Sigmoid colon (tissue), 7 donors: ENCODE results near the gene CNST. TPM values are rescaled to one million over a fixed set of nuclear protein-coding genes. Genes with fewer than 3 reads are reported as not detected.
A peak's percentile ranks its signal among the peaks of the same experiment; 100 is the strongest.

Source experiments
- DNase-seq: peaks from one replicate; pipeline ENCODE4 v3.0.0-alpha.2; 2019
- H3K27ac ChIP-seq, 4 donors: fragments of 200-600 bp; sonication (generic); one replicate each; pipeline ENCODE4 v1.5.1; 2016 to 2019; ENCODE audit warnings: mild to moderate bottlenecking in 1 of 4
- H3K27me3 ChIP-seq, 3 donors: fragments of 200-600 bp; sonication (generic); one replicate each; pipeline ENCODE4 v1.5.1; 2019; ENCODE audit warnings: mild to moderate bottlenecking in 1 of 3
- H3K36me3 ChIP-seq, 4 donors: fragments of 200-600 bp; sonication (generic); one replicate each; pipeline ENCODE4 v1.5.1; 2016 to 2019
- H3K4me1 ChIP-seq, 4 donors: fragments of 200-600 bp; sonication (generic); one replicate each; pipeline ENCODE4 v1.5.1; 2017 to 2019
- H3K4me3 ChIP-seq, 4 donors: fragments of 200-600 bp; sonication (generic); one replicate each; pipeline ENCODE4 v1.5.1; 2017 to 2019; ENCODE audit warnings: mild to moderate bottlenecking in 2 of 4, moderate library complexity in 1 of 4
- H3K9me3 ChIP-seq, 4 donors: fragments of 200-600 bp in 3 of 4; sonication (generic) in 3 of 4; one replicate each; pipeline versions ENCODE4 v1.5.1 to v1.6.1; 2013 to 2019
- EP300 ChIP-seq, 4 donors: sonication (generic); formaldehyde crosslinking; IDR thresholded peaks; one replicate each; pipeline ENCODE4 v1.6.1; 2017; ENCODE audit warnings: antibody characterized with exemption in 4 of 4
- POLR2A ChIP-seq, 2 donors: fragments of 450-650 bp; IDR thresholded peaks; one replicate each; pipeline ENCODE4 v1.6.1; 2016; ENCODE audit warnings: antibody characterized with exemption in 2 of 2, mild to moderate bottlenecking in 2 of 2, moderate library complexity in 2 of 2
- POLR2AphosphoS5 ChIP-seq, 4 donors: sonication (generic); formaldehyde crosslinking; IDR thresholded peaks; one replicate each; pipeline ENCODE4 v1.6.1; 2017; ENCODE audit warnings: antibody characterized with exemption in 4 of 4
- WGBS, 2 donors: extraction: QIAGEN DNeasy Blood & Tissue Kit; methylation state at CpG; one replicate each; pipeline ENCODE4 v1.1.7; 2013; 5-methylcytosine and 5-hydroxymethylcytosine counted together
- intact Hi-C: fragments of 100-400 bp; cut with DNase I; formaldehyde crosslinking; loops from one replicate; pipeline ENCODE4 v1.15.1; 2023
- polyA plus RNA-seq, 3 donors: library from polyadenylated mRNA; stranded (reverse); fragments of 200-250 nt; gene quantifications; one replicate each; pipeline ENCODE4 v1.2.3, GENCODE V29; 2013
- total RNA-seq, 4 donors: library from RNA; depleted of rRNA; stranded (reverse); fragments of >200 nt; gene quantifications; one replicate each; pipeline ENCODE4 v1.1.0, GENCODE V29; 2016
- TF ChIP-seq, protein P1 (sequence below), 4 experiments: fragments of 450-650 bp in 3 of 4; fragments of 200-600 bp in 1 of 4; IDR thresholded peaks; one replicate each; pipeline ENCODE4 v1.5.1; 2016 to 2019; ENCODE audit warnings: antibody characterized with exemption in 4 of 4, mild to moderate bottlenecking in 3 of 4, moderate library complexity in 2 of 4
- donor health status: healthy with polysubstance abuse.
- donor health status: Bipolar disorder and iron deficiency.
- donor health status: healthy.

Gene CNST
- total and polyA plus RNA-seq, 7 donors = 9.0 to 39.2 (median 26.0) TPM

DNA sequence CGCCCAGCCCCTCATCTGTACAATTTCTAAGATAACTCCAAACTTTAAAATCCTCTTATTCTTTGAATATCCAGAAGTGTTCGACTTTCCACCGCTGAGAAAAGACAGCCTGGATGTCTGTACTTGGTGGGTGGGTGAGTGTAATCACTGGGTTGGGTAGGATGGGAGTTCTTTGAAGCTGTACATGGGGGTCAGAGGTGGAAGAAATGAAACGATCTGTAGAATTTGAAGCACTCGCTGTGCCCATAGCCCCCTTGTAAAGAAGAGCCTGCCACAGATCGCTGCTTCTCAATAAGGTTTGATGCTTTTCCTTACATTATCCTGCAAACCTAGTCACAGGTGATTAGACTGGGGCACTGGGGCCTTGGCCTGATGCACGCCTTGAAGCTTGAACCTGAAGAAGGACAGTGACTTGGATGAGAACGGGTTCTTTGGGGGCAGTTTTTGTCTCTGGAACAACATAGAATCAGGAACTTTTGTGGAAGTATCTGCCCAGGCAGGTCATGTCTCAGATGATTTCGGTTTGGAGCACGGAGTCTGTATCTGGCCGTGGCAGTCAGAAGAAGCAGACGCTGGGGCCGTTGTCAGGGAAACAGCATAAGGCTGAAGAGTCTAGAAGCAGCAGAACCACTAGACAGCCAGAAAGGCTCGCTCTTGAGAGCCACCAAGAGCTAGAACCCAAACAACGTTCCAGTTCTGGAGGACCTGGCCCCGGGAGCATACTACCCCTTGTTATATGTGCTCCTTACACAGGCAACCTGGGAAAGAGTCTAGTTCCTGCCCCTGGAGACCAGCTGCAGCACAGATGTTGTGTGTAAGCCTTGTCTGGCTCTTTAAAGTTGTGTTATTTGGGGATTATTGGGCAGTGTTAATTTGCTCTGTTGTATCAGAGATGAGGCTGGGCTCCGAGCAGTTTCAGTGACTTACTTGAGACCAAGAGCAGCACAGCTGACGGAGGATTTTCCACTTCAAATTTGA is 112.8 kb downstream of the CNST start:
- Histone ChIP-seq H3K4me3 (no peak overlapping the region), H3K36me3 (no peaks in the 10 kb centered on the region), H3K27ac (peak overlapping the region in 1 of 4 donors; percentile 43), H3K4me1 (peaks cover 0 to 18% (median 4%) of the 10 kb centered on the region in 4 donors), H3K9me3 (no peaks in the 10 kb centered on the region), H3K27me3 (no peaks in the 10 kb centered on the region)
- intact Hi-C loops = no loop called here
- TF ChIP-seq POLR2AphosphoS5 (IDR thresholded peaks at IDR 0.05) (no peak), POLR2A (IDR thresholded peaks at IDR 0.05) (no peak), EP300 (IDR thresholded peaks at IDR 0.05) (no peak)
- TF ChIP-seq, protein P1, sequence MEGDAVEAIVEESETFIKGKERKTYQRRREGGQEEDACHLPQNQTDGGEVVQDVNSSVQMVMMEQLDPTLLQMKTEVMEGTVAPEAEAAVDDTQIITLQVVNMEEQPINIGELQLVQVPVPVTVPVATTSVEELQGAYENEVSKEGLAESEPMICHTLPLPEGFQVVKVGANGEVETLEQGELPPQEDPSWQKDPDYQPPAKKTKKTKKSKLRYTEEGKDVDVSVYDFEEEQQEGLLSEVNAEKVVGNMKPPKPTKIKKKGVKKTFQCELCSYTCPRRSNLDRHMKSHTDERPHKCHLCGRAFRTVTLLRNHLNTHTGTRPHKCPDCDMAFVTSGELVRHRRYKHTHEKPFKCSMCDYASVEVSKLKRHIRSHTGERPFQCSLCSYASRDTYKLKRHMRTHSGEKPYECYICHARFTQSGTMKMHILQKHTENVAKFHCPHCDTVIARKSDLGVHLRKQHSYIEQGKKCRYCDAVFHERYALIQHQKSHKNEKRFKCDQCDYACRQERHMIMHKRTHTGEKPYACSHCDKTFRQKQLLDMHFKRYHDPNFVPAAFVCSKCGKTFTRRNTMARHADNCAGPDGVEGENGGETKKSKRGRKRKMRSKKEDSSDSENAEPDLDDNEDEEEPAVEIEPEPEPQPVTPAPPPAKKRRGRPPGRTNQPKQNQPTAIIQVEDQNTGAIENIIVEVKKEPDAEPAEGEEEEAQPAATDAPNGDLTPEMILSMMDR (IDR thresholded peaks at IDR 0.05) = no peak
- peak; percentile 64 for DNase-seq
- WGBS, 2 donors = 86 to 87% methylated on average over 18 of the region's 18 CpGs

DNA sequence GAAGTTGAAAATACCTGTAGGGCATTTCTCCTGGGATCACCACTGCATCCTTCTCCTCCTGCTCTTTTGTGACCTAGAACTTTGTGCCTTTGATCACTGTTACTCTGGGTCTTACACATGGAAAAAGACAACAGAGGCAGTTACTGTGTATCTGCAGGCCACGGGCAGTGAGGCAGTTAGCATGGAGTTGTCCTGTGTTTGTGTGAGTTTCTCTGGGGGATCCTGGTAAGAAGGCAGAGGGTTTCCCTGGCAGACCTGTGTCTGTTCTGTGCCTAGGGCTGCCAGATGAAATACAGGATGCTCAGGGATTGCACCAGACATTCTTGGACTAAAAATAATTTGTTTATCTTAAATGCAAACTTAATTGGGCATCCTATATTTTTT is 113.5 kb downstream of the CNST start:
- Histone ChIP-seq H3K27me3 (no peaks in the 10 kb centered on the region), H3K4me3 (no peak overlapping the region), H3K27ac (no peak overlapping the region), H3K4me1 (peaks cover 0 to 18% (median 4%) of the 10 kb centered on the region in 4 donors), H3K36me3 (no peaks in the 10 kb centered on the region), H3K9me3 (no peaks in the 10 kb centered on the region)
- TF ChIP-seq POLR2A (IDR thresholded peaks at IDR 0.05) (no peak), EP300 (IDR thresholded peaks at IDR 0.05) (no peak), POLR2AphosphoS5 (IDR thresholded peaks at IDR 0.05) (no peak)
- TF ChIP-seq, protein P1 (IDR thresholded peaks at IDR 0.05) = no peak
- no peak for DNase-seq
- WGBS, 2 donors = 67 to 72% methylated on average over 1 of the region's 1 CpG
- intact Hi-C loops = no loop called here

DNA sequence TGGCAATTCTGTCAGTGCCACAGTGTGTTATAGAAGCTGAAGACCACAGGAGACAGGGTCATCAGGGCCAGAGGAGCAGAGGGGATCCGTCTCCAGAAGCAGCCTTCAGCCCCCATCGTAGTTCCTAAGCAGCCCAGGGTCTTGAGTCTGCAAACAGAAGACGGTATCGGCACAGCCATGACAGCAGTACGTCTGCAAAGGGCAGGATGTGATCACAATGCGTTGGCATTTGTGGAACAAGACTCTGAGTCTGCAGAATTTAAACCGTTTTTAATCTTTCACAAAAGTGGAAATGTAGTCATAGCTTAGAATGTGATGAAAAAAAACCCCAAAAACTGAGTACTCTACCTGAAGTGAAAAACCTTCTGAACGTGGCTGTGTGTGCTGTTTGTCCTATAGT is 113.9 kb downstream of the CNST start:
- Histone ChIP-seq H3K4me3 (no peak overlapping the region), H3K27me3 (no peaks in the 10 kb centered on the region), H3K9me3 (no peaks in the 10 kb centered on the region), H3K27ac (peak overlapping the region in 1 of 4 donors; percentile 53), H3K4me1 (peaks cover 0 to 18% (median 4%) of the 10 kb centered on the region in 4 donors), H3K36me3 (no peaks in the 10 kb centered on the region)
- 77 to 87% methylated on average over 8 of the region's 8 CpGs for WGBS, 2 donors
- peak; percentile 15 for DNase-seq
- TF ChIP-seq POLR2AphosphoS5 (IDR thresholded peaks at IDR 0.05) (no peak), POLR2A (IDR thresholded peaks at IDR 0.05) (no peak), EP300 (IDR thresholded peaks at IDR 0.05) (no peak)
- TF ChIP-seq, protein P1 (IDR thresholded peaks at IDR 0.05) = no peak
- intact Hi-C loops = no loop called here

DNA sequence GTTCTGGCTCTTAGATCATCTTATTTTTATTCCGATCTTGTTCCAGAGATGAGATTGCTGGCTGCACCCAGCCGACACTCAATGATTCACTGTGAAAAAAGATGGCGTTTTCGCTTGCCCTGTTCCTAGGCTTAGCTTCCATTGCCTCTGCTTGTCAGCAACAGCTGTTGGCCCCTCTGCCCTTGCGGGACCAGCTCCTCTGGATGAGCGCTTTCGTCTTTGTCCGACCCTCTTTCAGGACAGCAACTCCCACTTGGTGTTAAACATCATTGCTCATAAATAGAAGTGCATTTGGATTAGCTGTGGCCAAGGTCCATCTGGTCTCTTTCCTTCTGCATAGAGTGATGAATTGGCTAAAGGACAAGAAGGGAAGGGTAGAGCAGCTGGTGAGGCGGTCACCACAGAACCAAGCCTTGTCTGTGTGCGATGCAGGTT is 114.5 kb downstream of the CNST start:
- TF ChIP-seq, protein P1 (IDR thresholded peaks at IDR 0.05) = no peak
- TF ChIP-seq EP300 (IDR thresholded peaks at IDR 0.05) = no peak
- TF ChIP-seq POLR2AphosphoS5 (IDR thresholded peaks at IDR 0.05) = no peak
- TF ChIP-seq POLR2A (IDR thresholded peaks at IDR 0.05) = no peak
- Histone ChIP-seq H3K36me3 (no peaks in the 10 kb centered on the region), H3K27ac (peak overlapping the region in 1 of 4 donors; percentile 53), H3K4me3 (no peak overlapping the region), H3K4me1 (peaks cover 0 to 18% (median 4%) of the 10 kb centered on the region in 4 donors), H3K27me3 (no peaks in the 10 kb centered on the region), H3K9me3 (no peaks in the 10 kb centered on the region)
- DNase-seq = no peak
- intact Hi-C loops = no loop called here
- 69 to 80% methylated on average over 10 of the region's 10 CpGs for WGBS, 2 donors
